ENCODE data around the gene ARHGEF16. TPM values are rescaled to one million over a fixed set of nuclear protein-coding genes. Genes with fewer than 3 reads are reported as not detected.

Gene ARHGEF16
- total RNA-seq, 2 experiments from 2014 or later: 0.11 to 0.22 TPM

DNA sequence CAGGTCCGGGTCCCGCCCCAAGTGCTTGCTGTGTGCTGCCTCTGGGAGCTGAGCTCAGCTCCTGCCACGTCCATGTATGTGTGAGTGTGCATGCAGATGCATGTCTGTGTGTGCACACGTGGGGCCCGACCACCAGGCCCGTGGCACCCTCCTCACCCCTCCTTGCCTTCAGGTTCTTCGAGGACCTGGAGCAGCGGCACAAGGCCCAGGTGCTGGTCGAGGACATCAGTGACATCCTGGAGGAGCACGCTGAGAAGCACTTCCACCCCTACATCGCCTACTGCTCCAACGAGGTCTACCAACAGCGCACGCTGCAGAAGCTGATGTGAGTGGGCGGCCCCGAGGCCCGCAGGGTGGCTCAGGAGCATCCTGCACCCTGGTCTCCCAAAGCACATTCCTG is 18.4 kb downstream of the ARHGEF16 start:
- TF ChIP-seq, protein P1, sequence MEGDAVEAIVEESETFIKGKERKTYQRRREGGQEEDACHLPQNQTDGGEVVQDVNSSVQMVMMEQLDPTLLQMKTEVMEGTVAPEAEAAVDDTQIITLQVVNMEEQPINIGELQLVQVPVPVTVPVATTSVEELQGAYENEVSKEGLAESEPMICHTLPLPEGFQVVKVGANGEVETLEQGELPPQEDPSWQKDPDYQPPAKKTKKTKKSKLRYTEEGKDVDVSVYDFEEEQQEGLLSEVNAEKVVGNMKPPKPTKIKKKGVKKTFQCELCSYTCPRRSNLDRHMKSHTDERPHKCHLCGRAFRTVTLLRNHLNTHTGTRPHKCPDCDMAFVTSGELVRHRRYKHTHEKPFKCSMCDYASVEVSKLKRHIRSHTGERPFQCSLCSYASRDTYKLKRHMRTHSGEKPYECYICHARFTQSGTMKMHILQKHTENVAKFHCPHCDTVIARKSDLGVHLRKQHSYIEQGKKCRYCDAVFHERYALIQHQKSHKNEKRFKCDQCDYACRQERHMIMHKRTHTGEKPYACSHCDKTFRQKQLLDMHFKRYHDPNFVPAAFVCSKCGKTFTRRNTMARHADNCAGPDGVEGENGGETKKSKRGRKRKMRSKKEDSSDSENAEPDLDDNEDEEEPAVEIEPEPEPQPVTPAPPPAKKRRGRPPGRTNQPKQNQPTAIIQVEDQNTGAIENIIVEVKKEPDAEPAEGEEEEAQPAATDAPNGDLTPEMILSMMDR (IDR thresholded peaks at IDR 0.05): no peak
- H3K4me3 Mint-ChIP-seq: no peak overlapping the region
- H3K36me3 ChIP-seq (ENCODE audit: insufficient read depth, low read length): no peaks in the 10 kb centered on the region
- no peaks in the 10 kb centered on the region for H3K36me3 Mint-ChIP-seq (ENCODE audit: low read depth)
- H3K4me3 ChIP-seq (ENCODE audit: low read length): no peak overlapping the region
- ChIA-PET POLR2A (no interaction called here), CTCF (no interaction called here)
- H3K27ac ChIP-seq (ENCODE audit: low read depth in 1 of 2, low read length in 2 of 2): no peak overlapping the region
- intact Hi-C loops (cut with DNase I, micrococcal nuclease): no loop called here
- no peak for ATAC-seq (ENCODE audit: poor library complexity)
- DNase-seq: no peak
- no peak overlapping the region for H3K27ac Mint-ChIP-seq
- peaks cover 4% of the 10 kb centered on the region for H3K27me3 Mint-ChIP-seq
- H3K4me1 ChIP-seq (ENCODE audit: insufficient read depth, low read length): no peaks in the 10 kb centered on the region
- peaks cover 0 to 5% of the 10 kb centered on the region in 2 experiments for H3K9me3 ChIP-seq (ENCODE audit: control insufficient read depth in 1 of 2, insufficient read depth in 1 of 2, low read length in 2 of 2)
- no peaks in the 10 kb centered on the region for H3K4me1 Mint-ChIP-seq (ENCODE audit: low read depth)
- no peaks in the 10 kb centered on the region for H3K9me3 Mint-ChIP-seq
- H3K27me3 ChIP-seq (ENCODE audit: control insufficient read depth in 1 of 2, insufficient read depth in 2 of 2, low read length in 2 of 2): peaks cover 0 to 3% of the 10 kb centered on the region in 2 experiments

DNA sequence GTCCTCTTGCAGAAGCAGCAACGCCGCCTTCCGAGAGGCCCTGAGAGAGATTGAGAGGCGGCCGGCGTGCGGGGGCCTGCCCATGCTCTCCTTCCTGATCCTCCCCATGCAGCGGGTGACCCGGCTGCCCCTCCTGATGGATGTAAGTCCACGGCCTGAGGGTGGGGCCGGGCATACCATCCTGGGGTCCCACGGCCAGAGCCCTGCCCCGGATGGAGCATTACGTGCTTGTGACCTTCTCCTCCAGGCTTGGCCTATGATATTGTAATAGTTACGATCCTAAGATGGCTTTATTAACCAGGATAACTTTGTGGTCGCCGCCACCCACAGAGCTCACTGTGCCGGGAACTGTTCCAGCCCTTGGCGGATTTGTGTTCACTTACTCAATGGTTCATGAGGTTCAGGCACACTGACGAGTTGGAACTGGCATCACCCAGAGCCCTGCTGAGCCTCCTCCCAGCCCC is 18.9 kb downstream of the ARHGEF16 start:
- H3K27ac Mint-ChIP-seq: no peak overlapping the region
- H3K27me3 ChIP-seq (ENCODE audit: control insufficient read depth in 1 of 2, insufficient read depth in 2 of 2, low read length in 2 of 2): peaks cover 0 to 3% of the 10 kb centered on the region in 2 experiments
- H3K4me3 Mint-ChIP-seq: no peak overlapping the region
- ChIA-PET CTCF (no interaction called here), POLR2A (no interaction called here)
- TF ChIP-seq, protein P1 (IDR thresholded peaks at IDR 0.05): no peak
- H3K36me3 Mint-ChIP-seq (ENCODE audit: low read depth): no peaks in the 10 kb centered on the region
- H3K9me3 ChIP-seq (ENCODE audit: control insufficient read depth in 1 of 2, insufficient read depth in 1 of 2, low read length in 2 of 2): peaks cover 0 to 5% of the 10 kb centered on the region in 2 experiments
- intact Hi-C loops (cut with DNase I, micrococcal nuclease): no loop called here
- H3K4me1 ChIP-seq (ENCODE audit: insufficient read depth, low read length): no peaks in the 10 kb centered on the region
- no peaks in the 10 kb centered on the region for H3K36me3 ChIP-seq (ENCODE audit: insufficient read depth, low read length)
- H3K27me3 Mint-ChIP-seq: peaks cover 4% of the 10 kb centered on the region
- no peak overlapping the region for H3K27ac ChIP-seq (ENCODE audit: low read depth in 1 of 2, low read length in 2 of 2)
- no peak for DNase-seq
- H3K4me1 Mint-ChIP-seq (ENCODE audit: low read depth): no peaks in the 10 kb centered on the region
- H3K4me3 ChIP-seq (ENCODE audit: low read length): no peak overlapping the region
- no peak for ATAC-seq (ENCODE audit: poor library complexity)
- H3K9me3 Mint-ChIP-seq: no peaks in the 10 kb centered on the region

DNA sequence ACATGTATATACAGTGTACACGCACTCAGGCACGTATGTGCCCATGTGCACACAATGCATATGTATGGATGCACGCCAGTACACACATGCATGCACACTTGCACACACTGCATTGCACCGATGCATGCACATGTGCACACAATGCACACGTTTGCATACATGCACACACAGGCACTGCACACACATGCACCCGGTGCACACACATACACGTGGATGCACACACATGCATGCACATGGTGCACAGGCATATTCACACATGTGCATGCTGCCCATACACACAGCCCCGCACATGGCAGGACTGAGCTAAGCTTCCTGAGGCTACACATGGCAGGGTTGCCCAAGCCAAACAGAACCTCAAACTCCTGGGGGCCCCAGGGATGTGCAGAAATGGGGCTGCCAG is 19.6 kb downstream of the ARHGEF16 start:
- H3K4me1 Mint-ChIP-seq (ENCODE audit: low read depth): no peaks in the 10 kb centered on the region
- Histone ChIP-seq H3K36me3 (ENCODE audit: insufficient read depth, low read length) (no peaks in the 10 kb centered on the region), H3K27me3 (ENCODE audit: control insufficient read depth in 1 of 2, insufficient read depth in 2 of 2, low read length in 2 of 2) (peaks cover 0 to 3% of the 10 kb centered on the region in 2 experiments), H3K9me3 (ENCODE audit: control insufficient read depth in 1 of 2, insufficient read depth in 1 of 2, low read length in 2 of 2) (peaks cover 0 to 5% of the 10 kb centered on the region in 2 experiments), H3K27ac (ENCODE audit: low read depth in 1 of 2, low read length in 2 of 2) (no peak overlapping the region), H3K4me3 (ENCODE audit: low read length) (no peak overlapping the region), H3K4me1 (ENCODE audit: insufficient read depth, low read length) (no peaks in the 10 kb centered on the region)
- ATAC-seq (ENCODE audit: poor library complexity): no peak
- no peak overlapping the region for H3K4me3 Mint-ChIP-seq
- peaks cover 4% of the 10 kb centered on the region for H3K27me3 Mint-ChIP-seq
- POLR2A ChIA-PET: no interaction called here
- H3K36me3 Mint-ChIP-seq (ENCODE audit: low read depth): no peaks in the 10 kb centered on the region
- CTCF ChIA-PET: no interaction called here
- intact Hi-C loops (cut with DNase I, micrococcal nuclease): no loop called here
- H3K9me3 Mint-ChIP-seq: no peaks in the 10 kb centered on the region
- TF ChIP-seq, protein P1 (IDR thresholded peaks at IDR 0.05): no peak
- DNase-seq: no peak
- no peak overlapping the region for H3K27ac Mint-ChIP-seq

Measured in CD4-positive, alpha-beta T cell (primary cell).